Colonic mucosa (tissue), 4 donors: ENCODE measurements around the gene PATL2. TPM values are rescaled to one million over a fixed set of nuclear protein-coding genes. Genes with fewer than 3 reads are reported as not detected.
"Not testable (repeated sequence)": the region's sequence is repeated elsewhere in the genome, so short reads cannot be mapped to it uniquely, and the experiment has no call there.

ENCODE experiments used
- DNase-seq: peaks from one replicate; pipeline ENCODE4 v3.0.0-alpha.2; 2020
- H3K27ac ChIP-seq: fragments of 200-600 bp; one replicate; pipeline ENCODE4 v1.8.0; 2021
- H3K27me3 ChIP-seq: fragments of 200-600 bp; one replicate; pipeline ENCODE4 v1.8.0; 2021
- H3K36me3 ChIP-seq: fragments of 200-600 bp; one replicate; pipeline ENCODE4 v1.8.0; 2021
- H3K4me1 ChIP-seq: fragments of 200-600 bp; one replicate; pipeline ENCODE4 v1.8.0; 2021; ENCODE audit warnings: mild to moderate bottlenecking
- H3K4me3 ChIP-seq: fragments of 200-600 bp; one replicate; pipeline ENCODE4 v1.8.0; 2021
- H3K9ac ChIP-seq, 2 donors: one replicate each; pipeline ENCODE4 v1.7.0; 2013; ENCODE audit warnings: control low read depth in 2 of 2, low read depth in 2 of 2, low read length in 2 of 2
- H3K9me3 ChIP-seq: fragments of 200-600 bp; one replicate; pipeline ENCODE4 v1.8.0; 2021
- CTCF ChIP-seq: fragments of 200-600 bp; IDR thresholded peaks from one replicate; pipeline ENCODE4 v1.8.0; 2022; ENCODE audit warnings: antibody characterized with exemption, mild to moderate bottlenecking
- intact Hi-C: fragments of 100-400 bp; cut with DNase I; formaldehyde crosslinking; loops from one replicate; pipeline ENCODE4 v1.14.1; 2022
- total RNA-seq, 2 donors: library from RNA; stranded (reverse); fragmentation: NEBNext Ultra II Directional in 1 of 2; extraction: Animal tissue kit (Norgen Biotek cat#: 25700) in 1 of 2; gene quantifications; one replicate each; pipeline ENCODE4 v1.2.1, GENCODE V29; 2021
- donor health status: healthy.
- donor health status: DM: no; HTN: no; CAD: no.
- donor health status: DM: no; HTN: no; CAD: no.

PATL2 gene
- total RNA-seq, 2 donors from 2014 or later: 1.2 to 2.6 TPM

GRCh38 chr15:44706946-44707636 is 4.0 kb downstream of the PATL2 start:
- Histone ChIP-seq H3K4me3 (no peak overlapping the region), H3K9ac (peak overlapping the region in 1 of 2 donors; percentile 38), H3K27me3 (no peaks in the 10 kb centered on the region), H3K9me3 (no peaks in the 10 kb centered on the region), H3K4me1 (no peaks in the 10 kb centered on the region), H3K27ac (peak overlapping the region; percentile 81), H3K36me3 (no peaks in the 10 kb centered on the region)
- peak; percentile 87 for DNase-seq
- no peak for TF ChIP-seq CTCF
- intact Hi-C loops: no loop called here

DNA sequence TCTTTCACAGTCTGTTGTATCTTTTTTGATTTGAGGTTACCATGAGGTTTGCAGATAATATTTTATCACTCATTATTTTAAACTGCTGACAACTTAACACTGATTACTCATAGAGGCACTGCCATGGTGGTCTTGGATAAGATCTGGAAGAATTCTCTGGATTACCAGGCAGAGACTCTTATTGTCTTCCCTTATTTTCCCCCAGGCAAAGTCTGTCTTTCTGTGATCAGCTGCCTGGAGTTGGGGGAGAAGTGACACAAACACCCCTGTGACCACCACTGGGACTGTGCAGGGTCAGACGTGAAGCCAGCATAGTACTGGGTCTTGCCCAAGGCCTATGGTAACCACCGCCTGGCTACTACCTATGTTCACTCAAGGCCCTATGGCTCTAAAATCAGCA is 4.7 kb downstream of the PATL2 start:
- H3K27ac ChIP-seq: peak overlapping the region; percentile 81
- no peaks in the 10 kb centered on the region for H3K4me1 ChIP-seq
- DNase-seq: no peak

DNA sequence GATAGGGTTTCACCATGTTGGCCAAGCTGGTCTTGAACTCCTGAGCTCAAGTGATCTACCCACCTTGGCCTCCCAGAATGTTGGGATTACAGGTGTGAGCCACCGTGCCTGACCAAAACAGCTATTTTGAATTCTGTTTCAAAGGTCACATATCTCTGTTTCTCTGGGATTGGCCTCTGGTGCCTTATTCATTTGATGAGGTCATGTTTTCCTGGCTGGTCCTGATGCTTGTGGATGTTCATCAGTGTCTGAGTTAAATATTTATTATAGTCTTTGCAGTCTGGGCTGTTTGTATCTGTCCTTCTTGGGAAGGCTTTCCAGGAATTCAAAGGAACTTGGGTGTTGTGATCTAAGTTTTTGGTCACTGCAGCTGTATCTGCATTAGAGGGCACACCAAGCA is 5.1 kb downstream of the PATL2 start:
- Histone ChIP-seq H3K36me3 (no peaks in the 10 kb centered on the region), H3K9me3 (no peaks in the 10 kb centered on the region), H3K27ac (no peak overlapping the region), H3K4me1 (no peaks in the 10 kb centered on the region), H3K27me3 (no peaks in the 10 kb centered on the region), H3K9ac (no peak overlapping the region), H3K4me3 (no peak overlapping the region)
- no peak for DNase-seq
- no peak for TF ChIP-seq CTCF
- intact Hi-C loops: no loop called here

More for the DNA sequence above, 4.7 kb downstream of the PATL2 start:
- intact Hi-C loops: no loop called here
- Histone ChIP-seq H3K9ac (peak overlapping the region in 1 of 2 donors; percentile 38), H3K36me3 (no peaks in the 10 kb centered on the region), H3K4me3 (no peak overlapping the region), H3K9me3 (no peaks in the 10 kb centered on the region), H3K27me3 (no peaks in the 10 kb centered on the region)
- TF ChIP-seq CTCF: no peak

GRCh38 chr15:44700676-44701075 is 10.4 kb downstream of the PATL2 start:
- H3K9ac ChIP-seq, H3K27ac ChIP-seq, H3K36me3 ChIP-seq, H3K4me1 ChIP-seq, H3K27me3 ChIP-seq, DNase-seq, H3K9me3 ChIP-seq, intact Hi-C loops, H3K4me3 ChIP-seq: not testable (repeated sequence)

GRCh38 chr15:44698641-44699040 is 12.5 kb downstream of the PATL2 start:
- H3K9ac ChIP-seq: no peak overlapping the region
- no peaks in the 10 kb centered on the region for H3K9me3 ChIP-seq
- intact Hi-C loops: no loop called here
- no peak for TF ChIP-seq CTCF
- H3K27me3 ChIP-seq: no peaks in the 10 kb centered on the region
- H3K27ac ChIP-seq: no peak overlapping the region
- no peak overlapping the region for H3K4me3 ChIP-seq
- H3K4me1 ChIP-seq: no peaks in the 10 kb centered on the region
- no peaks in the 10 kb centered on the region for H3K36me3 ChIP-seq
- DNase-seq: no peak

DNA sequence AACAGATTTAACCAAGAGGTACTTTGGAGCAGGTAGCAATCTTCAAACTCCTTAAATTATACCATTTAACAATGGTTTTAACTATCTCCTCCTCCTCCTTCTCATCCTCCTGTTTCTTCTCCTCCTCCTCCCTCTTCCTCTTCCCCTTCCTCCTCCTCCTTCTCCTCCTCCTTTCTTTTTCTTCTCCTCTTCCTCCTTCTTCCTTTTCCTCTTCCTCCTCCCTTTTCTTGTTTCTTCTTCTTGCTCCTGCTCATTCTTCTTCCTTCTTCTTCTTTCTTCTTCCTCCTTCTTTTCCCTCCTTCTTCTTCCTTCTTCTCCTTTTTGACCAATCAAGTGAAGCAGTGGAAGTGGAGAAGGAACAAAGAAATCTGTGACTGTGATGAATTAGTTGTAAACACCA is 14.1 kb downstream of the PATL2 start:
- no peak for DNase-seq
- H3K9ac ChIP-seq: no peak overlapping the region
- H3K27ac ChIP-seq: no peak overlapping the region
- intact Hi-C loops: no loop called here
- H3K4me1 ChIP-seq: no peaks in the 10 kb centered on the region
- no peaks in the 10 kb centered on the region for H3K9me3 ChIP-seq
- H3K4me3 ChIP-seq: no peak overlapping the region
- H3K36me3 ChIP-seq: no peaks in the 10 kb centered on the region
- TF ChIP-seq CTCF: no peak
- H3K27me3 ChIP-seq: no peaks in the 10 kb centered on the region
